Measurements from ENCODE around the gene ZBTB44.
"Not testable (repeated sequence)": the region's sequence is repeated elsewhere in the genome, so short reads cannot be mapped to it uniquely, and the experiment has no call there.

The ZBTB44 gene

DNA sequence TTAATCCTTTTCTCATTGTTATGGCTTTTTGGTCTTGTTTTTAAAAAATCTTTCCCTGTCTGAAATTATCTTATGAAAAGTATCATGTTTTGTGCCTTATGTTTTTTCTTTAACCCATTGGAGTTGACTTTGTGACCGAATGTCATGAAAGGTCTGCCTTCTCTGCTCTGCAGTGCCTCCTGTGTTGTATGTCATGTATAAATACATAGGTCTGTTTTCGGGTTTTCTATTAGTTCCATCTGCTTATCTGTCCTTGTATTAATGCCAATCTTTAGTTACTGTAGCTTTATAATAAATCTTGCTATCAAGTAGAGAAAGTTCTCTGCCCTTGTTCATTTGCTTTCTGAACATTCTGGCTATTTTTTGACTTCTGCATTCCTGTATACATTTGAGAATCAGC, 73.0 kb downstream of the ZBTB44 start:
- H3K4me3 ChIP-seq (ENCODE audit: low read length): no peak overlapping the region
- H3K36me3 ChIP-seq (ENCODE audit: control insufficient read depth, insufficient read depth, low read length): no peaks in the 10 kb centered on the region

DNA sequence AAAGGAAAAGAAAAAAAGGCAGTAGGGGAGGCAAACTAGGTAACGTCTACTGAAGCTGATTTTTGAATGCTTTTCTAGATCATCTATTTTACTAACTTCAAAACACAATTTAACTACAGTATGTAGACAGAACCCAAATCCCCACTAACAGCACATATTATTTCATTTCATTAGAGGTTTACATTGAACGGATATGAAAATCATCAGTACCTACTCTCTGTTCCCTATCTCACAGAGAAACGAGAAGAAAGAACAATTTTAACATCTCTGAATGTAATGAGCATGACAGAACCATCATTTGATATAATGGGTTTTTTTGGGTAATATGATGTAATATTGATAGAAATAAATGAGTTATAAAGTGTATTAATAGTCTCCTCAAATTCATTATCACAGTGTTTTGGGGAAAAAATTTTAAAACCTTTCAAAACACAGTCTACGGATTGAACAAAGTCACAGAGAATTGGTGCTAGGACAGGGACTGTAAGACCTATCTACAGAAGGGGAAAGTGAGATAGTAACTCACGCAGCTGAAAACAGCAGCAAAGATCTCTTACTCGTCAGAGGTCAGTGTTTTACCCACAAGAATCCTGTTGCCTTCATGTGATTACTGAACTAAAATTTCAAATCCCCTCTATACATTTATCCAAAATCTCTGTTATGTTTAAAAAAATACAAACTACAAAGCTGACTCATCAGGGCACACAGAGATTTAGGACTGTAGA, 77.3 kb downstream of the ZBTB44 start:
- Histone ChIP-seq H3K9me3 (ENCODE audit: control insufficient read depth, low read length) (no peaks in the 10 kb centered on the region), H3K9ac (ENCODE audit: low read length) (no peak overlapping the region), H3K4me1 (ENCODE audit: control insufficient read depth, insufficient read depth, low read length) (peaks cover 4% of the 10 kb centered on the region), H3K27me3 (ENCODE audit: control insufficient read depth, insufficient read depth, low read length) (no peaks in the 10 kb centered on the region), H3K36me3 (ENCODE audit: control insufficient read depth, insufficient read depth, low read length) (no peaks in the 10 kb centered on the region), H3K4me3 (ENCODE audit: low read length) (no peak overlapping the region)

More for the DNA sequence above, 73.0 kb downstream of the ZBTB44 start:
- no peak overlapping the region for H3K9ac ChIP-seq (ENCODE audit: low read length)
- no peaks in the 10 kb centered on the region for H3K27me3 ChIP-seq (ENCODE audit: control insufficient read depth, insufficient read depth, low read length)
- H3K4me1 ChIP-seq (ENCODE audit: control insufficient read depth, insufficient read depth, low read length): peaks cover 9% of the 10 kb centered on the region
- H3K9me3 ChIP-seq (ENCODE audit: control insufficient read depth, low read length): no peaks in the 10 kb centered on the region

DNA sequence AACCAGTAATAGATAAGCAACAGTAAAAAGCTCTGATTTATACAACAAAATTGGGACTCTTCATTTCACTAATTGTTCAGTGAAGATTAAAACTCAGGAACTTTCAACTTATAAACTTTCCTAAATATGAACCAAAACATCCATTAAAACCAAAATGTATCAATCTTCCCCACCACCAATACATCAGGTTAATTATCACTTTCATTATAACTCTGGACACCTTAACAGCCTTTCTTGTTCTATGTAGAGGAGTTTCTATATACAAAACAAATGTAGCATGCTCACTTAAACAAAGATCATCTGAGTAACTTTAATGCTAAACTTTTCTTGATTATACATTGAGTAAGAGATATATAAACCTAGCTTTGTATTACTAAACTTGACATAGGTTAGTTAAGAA, 80.4 kb downstream of the ZBTB44 start:
- H3K9me3 ChIP-seq (ENCODE audit: control insufficient read depth, low read length): no peaks in the 10 kb centered on the region
- no peak overlapping the region for H3K9ac ChIP-seq (ENCODE audit: low read length)
- H3K4me1 ChIP-seq (ENCODE audit: control insufficient read depth, insufficient read depth, low read length): no peaks in the 10 kb centered on the region
- no peaks in the 10 kb centered on the region for H3K36me3 ChIP-seq (ENCODE audit: control insufficient read depth, insufficient read depth, low read length)
- H3K4me3 ChIP-seq (ENCODE audit: low read length): no peak overlapping the region
- no peaks in the 10 kb centered on the region for H3K27me3 ChIP-seq (ENCODE audit: control insufficient read depth, insufficient read depth, low read length)

GRCh38 chr11:130233888-130234287, 80.8 kb downstream of the ZBTB44 start:
- not testable (repeated sequence) for H3K9ac ChIP-seq (ENCODE audit: low read length); H3K4me3 ChIP-seq (ENCODE audit: low read length); H3K27me3 ChIP-seq (ENCODE audit: control insufficient read depth, insufficient read depth, low read length); H3K36me3 ChIP-seq (ENCODE audit: control insufficient read depth, insufficient read depth, low read length); H3K9me3 ChIP-seq (ENCODE audit: control insufficient read depth, low read length); H3K4me1 ChIP-seq (ENCODE audit: control insufficient read depth, insufficient read depth, low read length)

GRCh38 chr11:130233486-130233885, 81.2 kb downstream of the ZBTB44 start:
- H3K27me3 ChIP-seq (ENCODE audit: control insufficient read depth, insufficient read depth, low read length); H3K4me1 ChIP-seq (ENCODE audit: control insufficient read depth, insufficient read depth, low read length); H3K4me3 ChIP-seq (ENCODE audit: low read length); H3K36me3 ChIP-seq (ENCODE audit: control insufficient read depth, insufficient read depth, low read length); H3K9me3 ChIP-seq (ENCODE audit: control insufficient read depth, low read length); H3K9ac ChIP-seq (ENCODE audit: low read length): not testable (repeated sequence)

DNA sequence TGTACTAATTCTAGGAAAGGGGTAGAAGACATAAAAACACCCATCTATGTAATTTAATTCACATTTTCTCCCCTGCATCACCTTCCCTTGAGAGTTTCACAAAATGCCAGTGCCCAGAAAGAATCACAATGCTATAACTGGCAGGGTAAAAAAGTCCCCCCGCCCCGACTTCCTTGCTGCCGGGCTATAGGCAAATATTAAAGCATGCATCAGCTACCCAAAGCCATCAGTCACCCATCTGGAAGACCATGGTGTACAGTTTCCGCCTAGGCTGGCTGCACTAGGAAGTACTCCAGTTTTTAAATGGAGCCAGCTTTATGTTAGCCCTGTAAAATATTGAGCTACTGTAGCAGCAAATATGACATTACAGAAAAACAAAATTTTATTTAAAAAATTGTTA, 87.3 kb downstream of the ZBTB44 start:
- Histone ChIP-seq H3K27me3 (ENCODE audit: control insufficient read depth, insufficient read depth, low read length) (no peaks in the 10 kb centered on the region), H3K4me1 (ENCODE audit: control insufficient read depth, insufficient read depth, low read length) (no peaks in the 10 kb centered on the region), H3K4me3 (ENCODE audit: low read length) (no peak overlapping the region)

GRCh38 chr11:130223291-130223971, 91.3 kb downstream of the ZBTB44 start:
- Histone ChIP-seq H3K4me1 (ENCODE audit: control insufficient read depth, insufficient read depth, low read length) (no peaks in the 10 kb centered on the region), H3K9ac (ENCODE audit: low read length) (no peak overlapping the region), H3K36me3 (ENCODE audit: control insufficient read depth, insufficient read depth, low read length) (no peaks in the 10 kb centered on the region), H3K9me3 (ENCODE audit: control insufficient read depth, low read length) (no peaks in the 10 kb centered on the region), H3K4me3 (ENCODE audit: low read length) (no peak overlapping the region), H3K27me3 (ENCODE audit: control insufficient read depth, insufficient read depth, low read length) (no peaks in the 10 kb centered on the region)

More for the DNA sequence above, 87.3 kb downstream of the ZBTB44 start:
- no peak overlapping the region for H3K9ac ChIP-seq (ENCODE audit: low read length)
- H3K36me3 ChIP-seq (ENCODE audit: control insufficient read depth, insufficient read depth, low read length): no peaks in the 10 kb centered on the region
- no peaks in the 10 kb centered on the region for H3K9me3 ChIP-seq (ENCODE audit: control insufficient read depth, low read length)

- H3K27me3 ChIP-seq (ENCODE audit: control insufficient read depth, insufficient read depth, low read length): no peaks in the 10 kb centered on the region
- H3K9me3 ChIP-seq (ENCODE audit: control insufficient read depth, low read length): no peaks in the 10 kb centered on the region
- no peak overlapping the region for H3K4me3 ChIP-seq (ENCODE audit: low read length)
- H3K36me3 ChIP-seq (ENCODE audit: control insufficient read depth, insufficient read depth, low read length): no peaks in the 10 kb centered on the region
- H3K4me1 ChIP-seq (ENCODE audit: control insufficient read depth, insufficient read depth, low read length): no peaks in the 10 kb centered on the region
- H3K9ac ChIP-seq (ENCODE audit: low read length): no peak overlapping the region
Observed at GRCh38 chr11:130220311-130221035, 94.2 kb downstream of the ZBTB44 start.

- Histone ChIP-seq H3K9me3 (ENCODE audit: control insufficient read depth, low read length) (no peaks in the 10 kb centered on the region), H3K27me3 (ENCODE audit: control insufficient read depth, insufficient read depth, low read length) (no peaks in the 10 kb centered on the region), H3K36me3 (ENCODE audit: control insufficient read depth, insufficient read depth, low read length) (no peaks in the 10 kb centered on the region), H3K9ac (ENCODE audit: low read length) (no peak overlapping the region), H3K4me1 (ENCODE audit: control insufficient read depth, insufficient read depth, low read length) (no peaks in the 10 kb centered on the region), H3K4me3 (ENCODE audit: low read length) (no peak overlapping the region)
Observed at GRCh38 chr11:130219148-130219547, 95.6 kb downstream of the ZBTB44 start.

DNA sequence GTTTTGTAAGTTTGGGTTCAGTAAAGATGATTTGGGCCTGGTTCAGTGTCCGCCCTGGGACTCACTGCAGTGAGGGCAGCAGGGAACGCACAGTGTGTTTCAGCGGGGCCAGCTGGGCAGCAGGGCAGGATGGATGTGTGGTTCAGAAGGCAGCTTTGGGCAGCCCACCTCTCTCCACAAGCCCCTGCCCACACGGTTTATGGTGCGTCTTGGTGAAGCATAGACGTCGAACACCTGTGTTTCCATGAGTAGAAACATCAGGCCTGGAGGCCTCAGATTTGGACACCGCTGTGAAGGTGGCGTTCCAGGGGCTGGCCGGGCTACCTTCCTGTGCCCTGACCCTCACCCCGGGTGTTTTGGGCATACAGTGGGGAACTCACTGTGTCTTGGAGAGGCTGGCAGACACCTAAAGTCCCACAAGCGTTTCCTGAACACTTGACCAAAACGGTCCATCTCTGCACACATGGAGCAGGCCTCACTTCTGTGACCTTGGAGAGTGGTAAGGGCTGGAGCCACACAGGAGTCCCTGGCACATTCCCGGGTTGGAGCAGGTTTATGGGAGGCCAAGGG, 96.1 kb downstream of the ZBTB44 start:
- H3K4me3 ChIP-seq (ENCODE audit: low read length): no peak overlapping the region
- H3K36me3 ChIP-seq (ENCODE audit: control insufficient read depth, insufficient read depth, low read length): no peaks in the 10 kb centered on the region
- peaks cover under 1% of the 10 kb centered on the region for H3K4me1 ChIP-seq (ENCODE audit: control insufficient read depth, insufficient read depth, low read length)
- no peaks in the 10 kb centered on the region for H3K27me3 ChIP-seq (ENCODE audit: control insufficient read depth, insufficient read depth, low read length)
- H3K9me3 ChIP-seq (ENCODE audit: control insufficient read depth, low read length): no peaks in the 10 kb centered on the region
- H3K9ac ChIP-seq (ENCODE audit: low read length): no peak overlapping the region

- no peaks in the 10 kb centered on the region for H3K27me3 ChIP-seq (ENCODE audit: control insufficient read depth, insufficient read depth, low read length)
- H3K9ac ChIP-seq (ENCODE audit: low read length): no peak overlapping the region
- no peaks in the 10 kb centered on the region for H3K9me3 ChIP-seq (ENCODE audit: control insufficient read depth, low read length)
- H3K4me3 ChIP-seq (ENCODE audit: low read length): no peak overlapping the region
- no peaks in the 10 kb centered on the region for H3K36me3 ChIP-seq (ENCODE audit: control insufficient read depth, insufficient read depth, low read length)
- H3K4me1 ChIP-seq (ENCODE audit: control insufficient read depth, insufficient read depth, low read length): peaks cover 5% of the 10 kb centered on the region
Observed at GRCh38 chr11:130217133-130218031, 97.3 kb downstream of the ZBTB44 start.

All from mucosa of stomach (tissue), 1 donor.